Measurements from ENCODE around the gene ZMYND10. TPM values are rescaled to one million over a fixed set of nuclear protein-coding genes. Genes with fewer than 3 reads are reported as not detected.

Gene ZMYND10
- total RNA-seq, 1 donor from 2014 or later: 1.1 TPM

GRCh38 chr3:50319181-50319893, 26.2 kb downstream of the ZMYND10 start:
- peaks cover 47% of the 10 kb centered on the region for H3K4me1 Mint-ChIP-seq (ENCODE audit: low read depth)
- peak overlapping the region; percentile 30 for H3K4me3 Mint-ChIP-seq (ENCODE audit: unreplicated experiment)

GRCh38 chr3:50318615-50319014, 26.9 kb downstream of the ZMYND10 start:
- H3K4me3 Mint-ChIP-seq (ENCODE audit: unreplicated experiment): no peak overlapping the region
- peaks cover 8% of the 10 kb centered on the region for H3K36me3 Mint-ChIP-seq (ENCODE audit: low read depth)
- H3K9me3 Mint-ChIP-seq (ENCODE audit: low read depth): no peaks in the 10 kb centered on the region

More at GRCh38 chr3:50319181-50319893, 26.2 kb downstream of the ZMYND10 start:
- H3K9me3 Mint-ChIP-seq (ENCODE audit: low read depth): no peaks in the 10 kb centered on the region
- H3K27ac Mint-ChIP-seq (ENCODE audit: unreplicated experiment): no peak overlapping the region
- TF ChIP-seq CTCF (IDR thresholded peaks at IDR 0.05): no peak
- peaks cover 8% of the 10 kb centered on the region for H3K36me3 Mint-ChIP-seq (ENCODE audit: low read depth)
- no peaks in the 10 kb centered on the region for H3K27me3 Mint-ChIP-seq (ENCODE audit: low read depth)
- no peak for DNase-seq (ENCODE audit: low spot score)

GRCh38 chr3:50318163-50318562, 27.4 kb downstream of the ZMYND10 start:
- peaks cover 8% of the 10 kb centered on the region for H3K36me3 Mint-ChIP-seq (ENCODE audit: low read depth)
- H3K9me3 Mint-ChIP-seq (ENCODE audit: low read depth): no peaks in the 10 kb centered on the region
- H3K27ac Mint-ChIP-seq (ENCODE audit: unreplicated experiment): no peak overlapping the region
- TF ChIP-seq CTCF (IDR thresholded peaks at IDR 0.05): no peak
- H3K4me3 Mint-ChIP-seq (ENCODE audit: unreplicated experiment): no peak overlapping the region
- H3K27me3 Mint-ChIP-seq (ENCODE audit: low read depth): no peaks in the 10 kb centered on the region
- no peak for DNase-seq (ENCODE audit: low spot score)
- H3K4me1 Mint-ChIP-seq (ENCODE audit: low read depth): peaks cover 46% of the 10 kb centered on the region

More at GRCh38 chr3:50318615-50319014, 26.9 kb downstream of the ZMYND10 start:
- no peak for TF ChIP-seq CTCF (IDR thresholded peaks at IDR 0.05)
- Mint-ChIP-seq H3K27ac (ENCODE audit: unreplicated experiment) (no peak overlapping the region), H3K27me3 (ENCODE audit: low read depth) (no peaks in the 10 kb centered on the region), H3K4me1 (ENCODE audit: low read depth) (peaks cover 47% of the 10 kb centered on the region)
- DNase-seq (ENCODE audit: low spot score): no peak

- H3K27ac Mint-ChIP-seq (ENCODE audit: unreplicated experiment): no peak overlapping the region
- no peak for TF ChIP-seq CTCF (IDR thresholded peaks at IDR 0.05)
These were observed 28.2 kb downstream of the ZMYND10 start for GRCh38 chr3:50317300-50317699.

GRCh38 chr3:50316657-50317242, 28.8 kb downstream of the ZMYND10 start:
- no peak overlapping the region for H3K4me3 Mint-ChIP-seq (ENCODE audit: unreplicated experiment)
- peaks cover 38% of the 10 kb centered on the region for H3K4me1 Mint-ChIP-seq (ENCODE audit: low read depth)
- DNase-seq (ENCODE audit: low spot score): no peak
- no peaks in the 10 kb centered on the region for H3K9me3 Mint-ChIP-seq (ENCODE audit: low read depth)
- H3K36me3 Mint-ChIP-seq (ENCODE audit: low read depth): peaks cover 8% of the 10 kb centered on the region
- H3K27ac Mint-ChIP-seq (ENCODE audit: unreplicated experiment): no peak overlapping the region
- no peak for TF ChIP-seq CTCF (IDR thresholded peaks at IDR 0.05)
- no peaks in the 10 kb centered on the region for H3K27me3 Mint-ChIP-seq (ENCODE audit: low read depth)

More at GRCh38 chr3:50317300-50317699, 28.2 kb downstream of the ZMYND10 start:
- peaks cover 8% of the 10 kb centered on the region for H3K36me3 Mint-ChIP-seq (ENCODE audit: low read depth)
- H3K27me3 Mint-ChIP-seq (ENCODE audit: low read depth): no peaks in the 10 kb centered on the region
- peaks cover 39% of the 10 kb centered on the region for H3K4me1 Mint-ChIP-seq (ENCODE audit: low read depth)
- no peak for DNase-seq (ENCODE audit: low spot score)
- no peak overlapping the region for H3K4me3 Mint-ChIP-seq (ENCODE audit: unreplicated experiment)
- no peaks in the 10 kb centered on the region for H3K9me3 Mint-ChIP-seq (ENCODE audit: low read depth)

Data from chondrocyte (in vitro differentiated cells).